LoVo (cell line): ENCODE data around the gene TBC1D10B.

ENCODE experiments used
- DNase-seq: peaks from one replicate; pipeline ENCODE4 v3.0.0-alpha.2; 2016; ENCODE audit warnings: low spot score

The TBC1D10B gene

DNA sequence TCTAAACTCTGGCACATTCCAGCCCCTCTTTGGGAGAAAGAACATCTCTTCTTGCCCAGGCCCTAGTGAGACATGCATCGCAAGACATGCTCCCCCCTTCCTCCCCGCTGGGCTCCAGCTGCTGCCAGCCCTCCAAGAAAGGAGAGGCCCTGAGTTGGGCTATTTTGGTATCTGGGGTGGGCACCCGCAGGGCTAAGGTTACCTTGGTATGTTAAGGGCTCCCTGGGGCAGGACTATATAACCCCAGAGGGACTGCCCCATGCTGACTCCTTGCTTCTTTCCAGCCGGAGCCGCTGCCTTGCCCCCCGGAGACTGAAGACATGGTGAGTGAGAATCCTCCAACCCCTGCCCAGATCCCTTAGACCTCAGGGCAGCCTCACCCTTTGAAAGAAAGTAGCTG is 4.2 kb upstream of the TBC1D10B start, which contains the start of gene MYL11:
TSS of gene MYL11 (plus strand) at position 265 of the 400 bp plus-strand sequence. CDS start at position 321, 56 bp downstream.
- DNase-seq: no peak

DNA sequence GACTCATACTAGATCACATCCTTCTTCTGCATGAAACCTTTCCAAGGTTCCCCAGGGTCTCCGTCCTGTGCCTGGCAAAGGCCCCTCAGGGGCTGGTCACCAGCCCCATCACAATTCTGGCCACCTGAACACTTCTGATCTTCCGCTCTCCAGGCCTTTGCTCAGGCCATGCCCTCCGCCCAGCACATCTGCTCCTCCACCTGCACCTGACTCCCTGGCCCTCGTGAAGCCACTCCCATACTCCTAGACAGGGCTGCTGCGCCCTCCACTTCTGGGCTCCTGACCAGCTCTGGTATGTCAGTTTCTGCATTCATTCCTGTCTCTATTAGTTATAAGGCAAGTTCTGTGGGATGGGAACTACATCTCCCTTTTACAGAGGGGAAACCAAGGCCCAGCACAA is 2.4 kb upstream of the TBC1D10B start:
- DNase-seq: no peak

GRCh38 chr16:30372038-30372712 is 1.9 kb upstream of the TBC1D10B start:
- no peak for DNase-seq

DNA sequence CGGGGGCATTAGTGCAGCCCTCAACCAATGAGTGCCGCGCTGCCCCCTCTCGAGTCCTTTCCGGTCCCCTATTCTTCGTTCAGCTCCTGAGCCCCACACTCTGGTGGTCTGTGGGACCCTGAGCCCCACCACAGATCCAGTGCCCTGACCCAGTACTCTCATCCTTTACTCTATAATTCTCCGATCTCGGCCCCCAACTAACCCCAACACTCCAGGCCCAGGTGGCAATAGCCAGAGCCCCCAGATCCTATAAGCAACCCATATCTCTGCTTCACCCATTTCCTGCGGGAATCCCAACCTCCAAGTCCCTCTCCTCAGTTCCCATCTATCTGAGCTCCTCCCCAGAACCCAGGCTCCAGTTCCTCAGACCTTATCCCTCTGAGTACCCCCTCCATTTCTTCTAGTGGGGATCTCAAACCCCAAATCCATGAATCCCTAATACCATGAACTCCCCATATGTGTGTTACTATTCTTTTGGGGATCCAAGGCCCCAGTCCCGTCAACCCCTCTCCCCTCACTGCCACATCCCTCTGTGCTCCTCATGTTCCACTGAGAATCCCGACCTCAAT is 1.0 kb upstream of the TBC1D10B start:
- DNase-seq: no peak

DNA sequence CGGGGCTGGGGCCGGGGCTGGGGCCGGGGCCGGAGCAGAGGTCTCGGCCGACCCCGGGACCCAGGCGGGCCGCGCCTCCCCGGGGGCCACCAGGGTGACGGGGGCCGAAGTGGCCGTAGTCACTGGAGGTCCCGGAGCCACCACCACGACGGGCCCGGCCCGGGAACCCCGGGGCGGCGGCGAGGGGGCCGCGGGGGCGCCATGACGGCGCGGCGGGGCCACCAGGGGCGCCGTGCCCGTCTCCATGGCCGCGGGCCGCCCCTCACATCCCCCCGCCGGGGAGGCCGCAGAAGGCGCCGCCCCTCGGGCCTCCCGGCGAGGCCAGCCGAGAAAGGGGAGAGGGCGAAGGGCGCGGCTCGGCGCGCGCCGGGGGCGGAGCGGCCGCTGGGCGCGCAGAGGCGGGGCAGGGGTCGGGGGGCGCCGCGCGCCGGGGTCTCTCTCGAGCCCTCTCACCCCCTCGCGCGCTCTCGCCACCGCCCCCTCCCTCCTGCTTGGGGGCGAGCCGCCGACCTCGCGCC is 297 bp downstream of the TBC1D10B start:
- no peak for DNase-seq

- DNase-seq: no peak
These were observed 980 bp downstream of the TBC1D10B start for GRCh38 chr16:30369091-30369937.

GRCh38 chr16:30368792-30369090 is 1.6 kb downstream of the TBC1D10B start:
- DNase-seq: no peak

DNA sequence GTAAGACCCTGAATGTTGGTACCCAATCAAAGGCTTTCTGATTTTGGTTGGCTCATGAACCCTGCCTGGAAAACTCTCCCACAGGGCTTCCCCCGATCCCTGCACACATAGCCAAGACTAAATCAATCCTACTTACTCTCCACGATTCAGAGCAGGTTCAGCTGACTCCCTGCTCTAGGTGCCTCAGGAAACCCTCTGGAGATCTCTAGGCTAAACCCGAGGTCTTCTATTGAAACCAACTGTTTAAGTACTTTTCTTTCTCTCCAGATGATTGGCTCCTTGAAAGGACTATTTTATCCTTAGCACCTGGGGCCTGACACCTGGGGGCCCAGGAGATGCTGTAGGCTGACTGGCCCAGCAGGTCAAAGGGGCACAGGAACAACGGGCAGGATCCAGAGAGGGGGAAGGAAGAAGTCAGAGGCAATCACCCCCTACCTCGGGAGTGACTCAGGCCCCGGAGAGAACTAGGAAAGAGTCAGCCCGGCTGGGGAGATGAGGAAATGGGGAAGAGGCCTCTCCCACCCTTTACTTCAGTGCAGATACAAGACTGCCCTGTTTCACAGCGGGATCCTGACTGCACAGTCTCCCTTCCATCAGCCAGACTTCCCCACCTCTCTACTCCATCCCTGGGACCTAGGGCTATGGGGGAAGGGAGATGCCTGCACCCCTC is 2.0 kb downstream of the TBC1D10B start:
- no peak for DNase-seq

- DNase-seq: no peak
These were observed 2.8 kb downstream of the TBC1D10B start for GRCh38 chr16:30367349-30368009.

GRCh38 chr16:30366511-30366910 is 3.8 kb downstream of the TBC1D10B start:
- DNase-seq: no peak

DNA sequence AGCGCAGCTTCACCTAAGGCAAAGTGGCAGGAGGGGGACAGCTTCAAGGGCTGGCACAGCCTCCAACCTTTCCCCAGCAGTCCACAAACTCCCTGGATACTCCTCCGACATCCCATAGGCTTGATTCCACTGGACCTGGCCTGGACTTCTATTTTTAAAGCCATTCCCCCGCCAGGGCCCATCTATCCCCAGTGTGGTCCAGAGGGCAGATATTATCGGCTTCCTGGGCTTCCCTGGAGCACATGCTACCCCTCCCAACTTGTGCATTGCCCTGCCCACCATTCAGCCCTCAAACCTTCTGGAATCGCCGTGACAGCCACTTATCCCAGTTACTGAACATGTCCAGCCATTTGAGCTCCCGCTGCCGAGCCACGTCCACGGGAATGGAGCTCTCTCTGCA is 5.1 kb downstream of the TBC1D10B start:
- no peak for DNase-seq

DNA sequence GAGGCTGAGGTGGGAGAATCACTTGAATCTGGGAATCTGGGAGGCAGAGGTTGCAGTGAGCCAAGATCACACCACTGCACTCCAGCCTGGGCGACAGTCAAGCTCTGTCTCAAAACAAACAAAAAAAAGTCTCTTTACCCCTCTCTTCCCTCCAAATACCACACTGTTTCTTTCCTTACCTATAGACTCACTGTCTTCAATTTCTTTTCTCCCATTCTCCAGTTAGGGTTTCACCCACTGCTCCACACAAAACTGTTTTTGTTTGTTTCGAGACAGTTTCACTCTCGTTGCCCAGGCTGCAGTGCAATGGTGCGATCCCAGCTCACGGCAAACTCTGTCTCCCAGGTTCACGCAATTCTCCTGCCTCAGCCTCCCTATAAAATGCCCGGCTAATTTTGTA is 9.1 kb downstream of the TBC1D10B start:
- no peak for DNase-seq

DNA sequence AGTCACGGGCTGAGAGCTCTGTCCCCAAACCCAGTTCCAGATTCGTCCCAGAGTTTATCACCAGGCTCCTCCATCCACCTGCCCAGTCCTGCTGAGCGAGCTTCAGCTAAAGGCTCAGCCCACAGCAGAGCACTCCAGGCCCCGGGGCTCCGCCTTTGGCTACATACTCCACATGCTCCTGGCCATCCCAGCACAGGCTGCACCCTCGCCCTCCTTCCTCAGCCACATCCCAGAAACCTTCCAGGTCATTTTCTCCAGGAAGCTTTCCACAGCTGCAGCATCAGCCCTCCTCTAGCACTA is 10.5 kb downstream of the TBC1D10B start:
- DNase-seq: no peak

DNA sequence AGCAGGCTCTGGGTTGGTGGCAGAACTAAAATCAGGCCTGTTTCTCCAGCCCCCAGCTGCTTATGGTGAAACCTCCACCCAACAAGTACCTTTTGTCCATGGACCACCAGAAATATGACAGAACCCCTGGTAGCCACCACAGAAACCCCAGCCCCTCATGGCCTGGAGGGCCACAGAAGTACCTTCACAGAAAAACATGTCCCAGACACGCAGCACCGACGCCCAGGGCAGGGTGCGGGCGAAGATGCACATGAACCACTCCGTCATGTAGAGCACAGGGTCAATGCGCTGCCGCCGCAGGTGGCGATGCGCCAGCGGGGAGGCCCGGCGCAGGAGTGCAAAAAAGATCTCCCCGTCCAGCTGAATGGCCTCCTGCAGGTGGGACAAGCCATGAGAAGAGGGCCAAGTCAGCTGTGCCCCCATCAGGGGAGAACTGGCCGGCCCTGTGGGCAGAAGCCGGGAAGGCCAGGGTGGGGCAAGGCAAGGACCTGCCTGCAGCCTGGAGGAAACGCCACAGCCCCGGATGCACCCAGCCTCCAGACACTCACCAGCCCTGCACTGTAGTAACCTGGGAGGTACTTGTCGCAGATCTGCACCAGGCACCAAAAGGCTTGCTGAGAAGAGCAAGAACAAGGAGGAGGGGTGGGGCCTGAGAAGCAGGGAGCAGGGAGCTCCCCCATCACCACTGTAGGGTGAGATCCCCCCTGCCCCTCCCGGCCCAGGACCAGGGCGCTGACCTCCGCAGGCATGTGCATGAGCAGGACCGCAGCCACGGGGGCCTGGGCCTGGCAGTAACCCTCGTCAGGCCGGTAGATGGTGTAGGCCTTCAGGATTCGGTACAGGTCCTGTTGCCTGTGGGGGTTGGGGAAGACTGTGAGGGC is 11.1 kb downstream of the TBC1D10B start:
- DNase-seq: no peak

- no peak for DNase-seq
These were observed 11.7 kb downstream of the TBC1D10B start for GRCh38 chr16:30358577-30358936.

DNA sequence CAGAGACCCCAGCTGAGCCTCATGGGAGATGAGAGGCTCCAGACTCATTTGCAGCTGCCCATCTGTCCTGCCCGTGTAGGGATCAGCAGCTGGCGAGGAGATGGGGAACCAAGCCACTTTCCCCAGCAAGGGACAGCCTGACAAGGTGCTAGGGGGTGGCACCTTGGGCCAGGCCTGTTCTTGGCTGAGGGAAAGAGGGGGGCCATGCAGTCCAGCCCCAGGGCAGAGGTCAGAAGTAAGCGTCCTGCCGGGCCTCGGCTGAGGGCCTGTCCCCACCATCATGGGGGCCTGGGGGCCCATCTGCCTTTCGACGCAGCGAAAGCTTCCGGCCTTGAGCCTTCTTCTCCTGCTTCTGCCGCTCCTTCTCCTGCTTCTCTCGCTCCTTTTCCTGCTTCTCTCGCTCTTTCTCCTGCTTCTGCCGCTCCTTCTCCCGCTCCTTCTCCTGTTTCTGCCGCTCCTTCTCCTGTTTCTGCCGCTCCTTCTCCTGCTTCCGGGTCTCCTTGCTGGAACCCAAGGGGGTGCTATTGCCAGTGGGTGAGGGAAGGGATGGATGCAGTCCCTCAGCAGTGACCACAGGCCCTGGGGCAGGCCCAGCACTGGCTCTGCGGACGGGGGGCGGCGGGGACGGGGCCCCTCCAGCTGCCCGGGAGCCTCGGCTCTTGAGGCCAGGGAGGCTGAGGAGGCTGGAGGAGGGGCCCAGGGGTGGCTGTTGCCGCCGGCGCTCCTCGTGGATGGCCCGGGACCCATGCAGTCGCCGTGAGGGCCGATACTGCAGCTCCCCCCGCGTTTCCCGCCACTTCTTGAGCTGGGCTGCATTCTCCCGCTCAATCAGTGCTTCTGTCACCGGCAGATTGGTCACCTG is 12.3 kb downstream of the TBC1D10B start:
- no peak for DNase-seq

DNA sequence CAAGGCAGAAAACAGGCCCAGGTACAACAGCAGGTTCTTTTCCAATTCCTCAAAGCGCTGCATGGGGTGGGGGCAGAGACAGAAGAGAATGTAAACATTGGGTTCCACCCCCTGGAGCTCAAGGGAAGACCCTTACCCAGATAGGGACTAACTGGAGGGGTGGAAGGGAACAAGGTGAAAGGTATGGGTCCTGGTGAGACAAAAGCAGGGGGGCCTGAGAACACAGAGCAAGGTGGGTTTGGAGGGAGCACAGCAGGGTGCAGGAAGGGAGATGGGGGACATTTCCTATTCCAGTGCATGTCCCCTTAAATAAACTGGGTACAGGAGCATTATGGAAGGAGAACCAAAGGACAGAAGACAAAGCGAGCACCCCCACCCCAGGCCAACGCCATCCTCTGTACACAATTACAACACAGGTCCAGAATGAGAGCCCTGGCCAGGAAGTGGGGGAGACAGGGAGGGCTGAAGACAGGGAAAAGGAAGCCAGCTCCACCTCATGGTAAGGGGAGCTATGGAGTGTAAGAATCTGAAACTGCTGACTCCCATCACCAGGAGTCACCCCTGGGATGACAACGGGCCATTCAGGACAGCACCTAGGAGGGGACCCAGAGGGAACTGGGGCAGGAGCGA is 13.1 kb downstream of the TBC1D10B start:
- no peak for DNase-seq

DNA sequence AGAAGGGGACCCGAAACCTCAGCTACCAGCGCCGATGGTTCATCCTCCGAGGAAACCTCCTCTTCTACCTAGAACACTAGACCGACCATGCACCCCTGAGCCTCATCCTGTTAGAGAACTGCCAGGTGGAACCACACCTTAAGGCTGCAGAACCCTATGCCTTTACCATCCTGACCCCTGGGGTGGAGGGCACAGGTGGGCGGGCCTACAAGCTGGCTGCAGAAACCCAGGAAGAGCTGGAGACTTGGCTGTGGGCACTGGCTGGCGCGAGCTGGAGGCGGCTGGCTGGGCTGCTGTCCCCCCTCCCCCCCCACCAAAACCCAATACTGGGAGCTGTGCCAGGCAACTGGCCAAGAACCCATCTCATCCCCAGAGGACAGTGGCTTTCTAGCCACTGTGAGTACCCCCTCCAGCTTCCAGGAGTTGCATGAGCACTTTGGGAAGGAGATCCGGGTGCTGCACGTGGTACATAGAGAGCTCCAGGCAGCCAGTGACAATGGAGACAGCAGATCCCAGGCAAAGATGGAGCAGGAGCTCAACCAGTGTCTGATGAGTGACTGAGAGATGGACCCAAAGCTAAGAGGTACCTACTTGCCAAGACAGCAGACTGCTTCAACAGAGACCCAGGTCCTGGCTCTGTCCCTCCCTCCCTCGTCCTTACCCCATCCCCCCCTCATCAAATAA is 13.8 kb downstream of the TBC1D10B start:
- DNase-seq: no peak

- DNase-seq: no peak
These were observed 14.4 kb downstream of the TBC1D10B start for GRCh38 chr16:30355954-30356308.
